Stimulated activated CD8-positive, alpha-beta memory T cell treated with anti-CD3 and anti-CD28 coated beads, Interleukin-7, amount 100 ng/mL, for 1 hour (primary cell): Measurements from ENCODE around the gene UNC5C.

ENCODE experiments used
- DNase-seq, 2 donors: peaks; one replicate each; pipeline ENCODE4 v3.0.0-alpha.2; 2020; ENCODE audit warnings: low read depth in 2 of 2

UNC5C gene

DNA sequence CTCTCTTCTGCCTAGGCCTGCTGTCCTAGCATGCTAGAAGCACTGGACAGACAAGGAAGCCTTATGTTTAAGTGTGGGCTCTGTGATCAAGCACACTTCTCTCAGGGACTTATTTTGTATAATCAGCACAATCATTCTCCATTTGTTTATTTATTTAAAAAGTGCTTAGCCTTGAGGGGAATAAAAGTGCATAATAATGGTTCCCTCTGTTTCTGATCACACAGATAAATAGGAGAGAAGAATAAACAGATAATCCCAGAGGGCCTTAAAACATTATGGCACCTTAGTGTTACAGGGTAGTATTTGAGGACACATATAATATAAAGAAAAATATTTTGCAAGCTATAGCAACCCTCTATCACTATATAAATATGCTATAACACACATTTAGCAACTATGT lies 146.5 kb downstream of the UNC5C start:
- no peak for DNase-seq

DNA sequence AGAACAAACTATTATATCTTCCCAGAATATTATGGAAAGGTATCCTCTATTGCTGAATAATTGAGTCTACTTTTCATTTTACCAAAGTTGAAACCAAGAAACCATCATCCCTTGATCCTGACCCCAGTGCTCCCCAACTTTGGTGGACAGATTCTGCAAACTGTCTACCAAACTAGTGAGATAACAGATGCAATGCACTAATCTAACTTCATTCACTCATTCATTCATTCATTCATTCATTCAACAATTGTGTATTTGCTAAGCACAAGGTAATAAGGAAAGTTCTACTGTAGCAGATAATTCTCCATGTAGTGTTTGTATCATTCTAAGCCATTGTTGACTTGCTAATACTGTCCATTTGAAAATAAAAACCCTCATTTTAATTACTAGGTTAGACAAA lies 150.6 kb downstream of the UNC5C start:
- no peak for DNase-seq

DNA sequence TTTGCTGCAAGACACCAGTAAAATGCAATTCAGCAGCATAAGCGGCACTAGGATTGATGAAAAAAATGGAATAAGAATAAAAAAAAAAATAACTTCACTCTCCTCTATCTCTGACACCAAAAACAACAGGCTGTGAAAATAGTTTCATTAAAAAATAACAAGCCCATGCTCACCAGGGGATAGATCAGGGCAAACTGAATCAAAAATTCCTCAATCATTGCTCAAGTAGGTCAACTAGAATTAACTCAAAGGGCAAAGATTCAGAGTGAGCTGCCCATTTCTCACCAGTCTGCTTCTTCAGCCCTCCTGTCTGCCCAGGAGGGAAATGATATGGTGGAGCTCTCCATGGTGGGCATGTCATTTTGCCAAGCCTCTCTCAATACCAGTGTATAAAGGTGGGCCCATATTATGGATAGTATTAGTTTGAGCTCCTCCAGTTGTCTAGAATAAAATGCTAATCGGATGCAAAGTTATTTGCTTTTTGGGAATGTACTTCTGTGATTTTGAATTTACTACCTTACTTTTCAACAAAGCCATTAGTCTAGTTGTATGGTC lies 153.9 kb downstream of the UNC5C start:
- DNase-seq = no peak

DNA sequence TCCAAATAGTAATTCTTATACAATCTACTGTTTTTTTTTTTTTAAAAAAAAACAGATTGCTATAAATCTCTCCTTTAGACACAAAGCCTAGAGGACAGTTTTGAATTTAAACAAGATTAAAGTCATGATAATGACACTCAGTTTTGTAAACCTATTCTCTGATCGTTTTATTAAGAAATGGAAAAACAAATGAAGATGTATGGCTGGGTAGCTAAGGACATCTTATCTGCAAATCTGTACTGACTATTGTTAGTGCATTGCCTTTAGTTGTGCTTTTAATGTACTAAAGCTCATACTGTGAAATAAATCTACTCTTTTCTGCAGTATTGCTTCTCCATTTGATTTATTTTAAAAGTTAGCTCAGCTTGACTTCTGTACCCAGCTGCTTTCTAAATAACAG lies 155.0 kb downstream of the UNC5C start:
- DNase-seq = no peak

DNA sequence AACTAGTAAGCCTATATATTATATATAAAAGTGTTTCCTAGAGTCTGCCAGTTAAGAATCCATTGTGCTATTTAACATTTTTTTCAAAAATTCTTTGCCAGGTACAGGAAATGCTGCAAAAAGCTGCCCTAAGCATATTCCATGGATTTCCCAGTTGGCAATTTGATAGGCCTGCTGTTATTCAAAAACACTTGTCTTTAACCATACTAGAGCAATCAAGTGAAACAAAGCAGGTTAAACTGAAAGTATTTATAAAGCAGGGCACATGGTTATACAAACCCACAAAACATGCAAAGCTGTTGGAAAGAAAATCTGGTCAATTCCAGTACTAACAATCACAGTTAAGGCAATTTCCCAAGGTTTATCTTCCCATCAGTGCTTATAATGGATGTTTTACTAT lies 159.9 kb downstream of the UNC5C start:
- DNase-seq = no peak

DNA sequence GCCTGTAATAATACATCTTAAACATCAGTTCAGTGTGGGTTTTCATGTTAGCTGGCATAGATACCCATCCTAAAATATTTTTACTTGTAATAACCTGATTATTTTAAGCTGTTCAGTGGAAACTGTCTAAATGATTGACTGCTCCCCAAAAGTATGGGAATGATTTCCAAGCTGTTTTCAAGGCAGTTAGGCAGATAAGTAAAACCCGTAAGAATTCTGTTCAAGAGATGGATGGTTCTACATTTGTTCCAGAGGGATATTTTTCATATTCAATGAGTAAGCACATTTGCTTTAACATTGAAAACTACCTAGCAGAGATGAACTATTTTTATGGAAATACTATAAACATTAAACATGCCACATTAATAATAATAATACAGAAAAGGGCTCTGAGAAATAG lies 161.1 kb downstream of the UNC5C start:
- no peak for DNase-seq

DNA sequence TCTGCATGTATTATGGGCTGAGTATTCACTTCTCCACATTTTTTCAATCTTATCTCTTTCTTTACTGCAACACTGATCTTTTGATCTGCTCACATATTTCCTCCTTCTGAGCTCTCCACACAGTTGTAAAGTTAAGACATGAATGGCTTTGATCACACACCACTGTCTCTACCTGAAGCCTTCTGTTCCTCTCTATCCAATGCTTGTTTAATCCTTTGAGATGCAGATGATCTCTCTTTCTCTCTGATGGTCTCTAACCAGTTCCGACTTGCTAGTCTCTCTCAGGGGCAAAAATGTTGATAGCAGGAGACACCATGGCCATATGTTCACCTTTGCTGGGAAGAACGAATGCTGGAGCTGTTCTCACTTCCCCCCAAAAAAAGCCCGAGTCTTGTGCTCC lies 162.4 kb downstream of the UNC5C start:
- DNase-seq = no peak

DNA sequence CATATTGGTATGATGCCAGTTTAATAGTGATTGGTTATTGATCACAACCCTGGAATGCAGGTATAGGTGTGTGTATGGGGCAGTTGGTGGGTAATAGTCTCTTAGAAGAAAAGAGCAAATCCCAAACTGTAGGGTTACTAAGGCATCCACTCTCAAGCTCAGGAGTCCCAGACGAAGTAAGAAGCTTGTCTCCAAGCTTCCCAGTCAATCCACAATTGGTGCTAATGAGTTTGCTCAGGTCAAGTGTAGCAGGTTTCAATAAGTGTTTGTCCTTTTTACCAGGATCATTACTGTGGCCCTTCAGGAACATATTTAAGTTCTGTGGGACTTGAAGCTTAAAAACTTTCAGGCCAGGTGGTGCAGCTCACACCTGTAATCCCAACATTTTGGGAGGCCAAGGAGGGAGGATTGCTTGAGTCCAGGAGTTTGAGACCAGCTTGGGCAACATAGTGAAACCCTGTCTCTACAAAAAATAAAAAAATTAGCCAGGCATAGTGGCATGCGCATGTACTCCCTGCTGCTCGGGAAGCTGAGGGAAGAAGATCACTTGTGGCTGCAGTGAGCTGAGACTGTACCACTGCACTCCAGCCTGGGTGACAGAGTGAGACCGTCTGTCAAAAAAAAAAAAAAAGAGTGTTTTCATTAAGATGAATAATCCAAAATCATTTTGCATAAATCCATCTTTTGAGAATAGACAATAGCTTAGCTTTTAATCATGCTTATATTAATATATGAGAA lies 166.8 kb downstream of the UNC5C start:
- no peak for DNase-seq

DNA sequence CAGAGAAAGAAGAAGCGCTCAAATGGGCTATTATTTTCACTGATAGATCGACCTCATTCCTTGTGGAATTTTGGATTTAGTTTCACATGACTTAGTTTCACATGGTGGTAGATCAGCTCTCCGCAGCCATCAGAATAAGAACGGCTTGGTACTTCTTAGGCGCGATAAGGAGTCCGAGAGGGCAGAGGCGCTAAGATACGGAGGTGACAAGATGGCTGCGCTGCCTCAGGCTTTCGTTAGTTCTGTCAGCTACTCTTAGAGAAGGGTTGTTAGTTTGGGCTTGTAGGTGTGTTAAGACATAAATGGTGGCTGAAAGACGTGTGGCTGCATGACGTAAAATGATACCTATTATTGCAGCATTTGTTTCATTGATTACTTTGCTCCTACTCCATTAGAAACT lies 169.1 kb downstream of the UNC5C start:
- no peak for DNase-seq

DNA sequence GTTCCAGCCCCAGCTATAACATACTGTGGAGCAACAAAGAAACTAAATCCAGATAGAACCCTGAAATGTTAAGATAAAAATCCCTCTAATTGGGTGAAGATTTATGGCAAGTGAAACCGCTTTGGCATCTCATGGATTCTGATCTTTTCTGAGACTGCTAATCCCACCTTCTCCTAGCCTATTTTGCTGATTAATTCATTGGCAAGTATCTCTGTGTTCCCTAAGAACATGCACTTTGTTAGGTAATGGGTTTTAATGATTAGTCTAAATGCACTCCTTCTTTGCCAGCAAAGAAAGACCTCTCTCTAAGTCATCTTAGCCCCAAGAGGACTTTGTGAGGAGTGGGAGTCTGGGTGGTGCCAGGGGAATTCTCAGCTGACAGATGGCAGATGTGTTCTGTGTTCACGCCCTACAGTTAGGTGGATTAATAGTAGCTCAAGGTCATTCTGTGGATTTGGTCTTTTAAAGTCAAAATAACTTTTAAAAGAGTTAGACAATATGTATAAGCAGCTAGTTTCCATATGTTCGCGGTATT lies 171.3 kb downstream of the UNC5C start:
- no peak for DNase-seq

DNA sequence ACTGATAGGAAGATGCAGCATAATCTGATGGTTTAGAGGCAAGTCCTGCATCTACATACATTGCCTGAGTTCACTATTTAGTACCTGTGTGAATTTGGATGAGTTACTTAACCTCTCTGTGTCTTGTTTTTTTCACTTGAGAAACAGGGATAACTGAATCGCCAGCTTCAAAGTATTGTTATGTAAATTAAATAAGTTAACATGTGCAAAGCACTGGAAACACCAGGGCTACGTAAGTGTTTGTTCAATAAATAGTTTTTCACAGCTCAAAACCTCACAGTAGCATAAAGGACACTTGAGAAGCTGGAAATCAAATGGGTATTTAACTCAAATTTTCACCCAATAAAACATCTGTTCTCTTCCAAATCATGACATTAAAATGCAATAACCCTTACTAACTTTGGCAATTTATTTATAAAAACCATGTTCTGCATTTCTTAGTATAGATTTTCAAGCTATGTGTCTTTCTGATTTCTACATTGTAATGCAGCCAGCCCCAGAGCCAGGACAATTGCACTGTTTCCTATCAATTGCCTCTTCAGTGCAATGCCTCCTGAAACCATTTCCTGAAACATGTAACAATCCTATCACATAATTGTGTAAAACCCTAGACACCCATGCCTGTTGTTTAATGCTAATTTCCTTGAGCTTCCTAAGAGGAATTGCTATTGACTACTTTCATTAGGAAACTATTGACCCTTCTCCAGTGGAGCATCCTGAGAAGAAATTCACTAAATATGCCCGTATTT lies 177.1 kb downstream of the UNC5C start:
- no peak for DNase-seq

DNA sequence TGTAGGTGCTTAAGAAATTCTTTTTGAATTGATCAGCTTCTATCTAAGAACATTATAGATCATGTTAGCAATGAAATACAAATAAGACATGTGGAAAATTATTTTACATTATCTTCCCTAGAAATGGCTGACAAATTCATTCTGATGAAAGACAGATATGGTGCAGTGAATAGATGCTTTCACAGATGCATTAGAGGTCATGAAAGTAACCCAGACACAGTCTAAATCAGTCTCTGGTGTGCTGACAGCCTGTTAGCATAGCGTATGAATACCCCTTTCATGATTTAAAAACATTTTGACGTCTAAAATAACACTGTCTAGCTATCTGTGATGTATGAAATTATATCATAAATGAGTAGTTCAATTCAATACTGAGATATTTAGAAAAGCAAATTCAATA lies 180.9 kb downstream of the UNC5C start:
- no peak for DNase-seq

DNA sequence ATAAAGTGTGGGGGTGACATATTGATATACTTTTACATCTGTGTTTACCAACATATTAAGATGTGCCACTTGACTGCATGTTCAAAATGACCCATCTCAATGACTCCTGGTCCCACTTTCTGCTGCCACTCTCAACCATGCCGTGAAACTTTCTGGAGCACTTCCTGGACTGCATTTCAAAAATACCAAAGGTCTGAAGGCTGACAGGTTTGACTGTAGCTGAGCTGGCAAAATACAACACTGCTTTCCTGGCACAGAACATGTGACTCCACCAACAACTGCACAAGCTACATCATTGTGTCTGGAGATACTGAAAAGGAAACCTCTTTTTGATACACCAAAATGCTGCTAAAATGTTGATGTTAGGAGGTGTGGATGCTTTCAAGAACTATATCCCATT lies 184.8 kb downstream of the UNC5C start:
- DNase-seq = no peak

DNA sequence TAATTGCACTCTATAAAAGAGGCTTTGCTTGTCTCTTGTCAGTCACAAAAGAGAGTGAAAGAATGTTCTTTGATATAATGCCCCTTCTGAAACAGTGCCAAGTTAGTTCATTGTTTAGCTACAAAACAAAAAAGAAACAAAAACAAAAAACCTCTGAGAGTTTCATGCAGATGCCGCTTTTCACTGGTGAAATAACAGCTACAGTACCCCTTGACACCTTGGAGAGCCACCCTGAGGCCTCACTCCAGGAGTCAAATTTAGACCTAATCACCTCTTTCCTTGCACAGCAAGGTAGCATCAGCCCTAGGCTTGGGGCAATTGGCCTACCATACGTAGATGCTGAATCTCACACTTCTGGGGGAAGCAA lies 185.2 kb downstream of the UNC5C start:
- no peak for DNase-seq

DNA sequence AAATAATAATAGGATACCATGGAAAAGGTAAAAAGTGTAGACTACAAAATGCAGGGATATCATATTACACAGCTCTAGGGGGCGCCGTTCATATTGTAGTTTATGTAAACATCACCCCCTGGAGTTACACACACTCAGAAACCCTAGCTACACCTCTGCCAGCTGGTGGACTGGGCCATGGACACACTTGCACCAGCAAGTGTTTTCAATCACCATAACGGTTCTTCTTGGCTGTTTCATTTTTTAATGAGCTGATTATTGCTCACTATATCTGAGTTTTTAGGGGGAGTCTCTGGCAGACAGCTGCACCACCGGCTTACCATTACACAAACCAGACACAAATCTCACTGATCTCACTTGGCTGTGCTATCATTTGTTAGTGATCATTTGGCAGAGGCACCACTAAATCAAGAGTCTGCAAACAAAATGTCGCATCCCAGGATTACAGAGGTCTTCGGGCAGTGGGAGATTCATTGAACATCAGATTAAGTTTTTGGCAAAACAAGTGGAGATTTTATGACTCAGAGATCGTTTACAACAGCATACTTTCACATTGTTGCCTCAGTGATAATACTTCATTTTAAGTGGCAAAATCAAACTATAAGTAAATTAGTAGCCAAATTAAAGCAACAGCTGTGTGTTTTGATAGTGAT lies 185.7 kb downstream of the UNC5C start:
- DNase-seq = no peak

DNA sequence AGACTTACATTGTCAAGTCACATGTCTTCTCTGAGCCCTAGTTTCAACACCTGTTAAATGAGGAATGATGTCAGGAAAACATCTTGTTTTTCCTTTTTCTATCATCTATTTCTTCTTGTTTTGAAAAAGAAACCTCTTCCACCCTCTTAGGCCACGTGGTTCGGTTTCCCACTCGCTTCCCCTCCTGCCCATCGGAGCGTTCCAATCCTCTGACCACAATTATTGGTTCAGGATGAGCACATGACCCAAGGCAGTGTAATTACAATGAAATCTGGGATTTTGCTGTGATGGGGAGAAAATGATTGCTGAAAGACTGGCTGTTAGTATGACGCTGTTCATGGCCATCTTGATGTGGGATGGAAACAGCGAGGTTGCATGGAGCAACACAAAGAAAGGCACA lies 186.7 kb downstream of the UNC5C start:
- no peak for DNase-seq

DNA sequence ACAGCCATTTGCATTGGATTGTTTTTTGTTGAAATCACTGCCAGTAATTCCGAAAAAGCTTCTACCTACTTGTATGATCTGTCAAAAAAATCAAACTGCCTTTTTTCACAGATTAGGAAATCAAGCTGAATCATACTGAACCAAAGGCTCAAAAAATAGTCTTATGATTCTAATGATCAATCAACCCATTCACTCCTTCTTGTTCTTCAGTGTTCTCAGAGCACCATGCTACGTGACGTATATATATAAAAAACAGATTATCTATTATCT lies 187.1 kb downstream of the UNC5C start:
- DNase-seq = no peak

DNA sequence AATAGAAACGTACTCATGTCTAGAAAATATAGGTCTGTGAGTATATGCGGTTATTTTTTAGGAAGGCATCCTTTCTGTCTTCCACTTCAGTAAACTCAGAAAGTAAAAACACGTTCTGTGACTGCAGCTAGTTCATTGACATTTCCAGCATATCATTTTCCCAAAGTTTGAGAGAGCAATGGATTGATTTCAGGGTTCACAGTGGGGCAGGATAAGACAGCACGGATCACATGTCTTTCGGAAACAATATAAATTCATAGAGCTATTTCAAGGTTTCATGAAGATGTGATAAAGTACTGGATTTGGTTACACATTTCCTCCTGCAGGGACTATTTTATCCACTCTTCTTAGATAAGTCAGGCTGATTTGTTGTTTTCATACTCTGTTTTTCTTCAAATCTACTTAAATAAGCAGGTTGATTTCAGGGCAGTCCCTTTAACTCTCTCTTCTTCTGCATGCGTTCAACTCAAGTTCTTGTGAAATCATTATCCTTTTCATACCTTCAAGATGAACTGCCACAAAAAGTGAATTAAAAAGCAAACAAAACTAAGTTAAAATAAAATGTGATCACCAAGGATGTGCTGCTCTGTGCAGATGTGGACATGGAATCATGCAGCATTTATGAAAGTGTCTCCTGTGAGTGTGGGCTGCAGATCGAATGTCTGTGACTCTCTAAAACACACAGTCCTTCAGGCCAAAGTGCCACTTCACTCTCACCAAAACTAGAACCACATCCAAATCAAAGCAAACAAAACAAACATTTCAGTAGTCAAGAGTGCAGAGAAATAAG lies 187.7 kb downstream of the UNC5C start:
- DNase-seq = no peak

DNA sequence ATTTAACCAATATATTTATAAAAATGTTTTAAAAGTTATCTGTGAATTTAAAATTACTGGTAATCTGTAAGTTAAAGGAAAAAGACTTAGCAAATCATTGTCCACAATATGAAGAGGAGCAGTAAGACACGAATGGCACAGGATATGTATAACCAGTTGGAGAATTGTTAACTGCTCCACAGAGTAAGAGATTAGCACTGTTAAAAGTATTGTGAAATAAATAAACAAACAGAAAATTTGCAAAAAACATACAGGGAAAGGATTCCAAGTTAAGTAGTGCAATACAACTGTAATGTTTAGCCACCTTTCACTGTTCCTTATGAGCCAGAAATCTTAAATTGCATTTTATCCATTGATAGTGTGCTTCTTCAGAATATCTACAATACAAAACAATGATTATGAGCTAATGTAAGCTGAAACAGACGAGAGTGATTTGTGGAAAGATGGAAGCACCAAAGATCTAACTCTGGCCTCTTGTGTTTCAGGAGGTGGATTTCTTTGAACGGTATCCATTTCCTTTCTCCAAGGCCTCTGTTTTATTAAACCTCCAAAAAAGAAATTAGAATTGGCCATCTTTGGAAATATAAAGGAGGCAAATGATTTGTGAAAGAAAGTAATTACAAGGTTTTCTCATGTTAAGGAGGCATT lies 188.4 kb downstream of the UNC5C start:
- DNase-seq = no peak

DNA sequence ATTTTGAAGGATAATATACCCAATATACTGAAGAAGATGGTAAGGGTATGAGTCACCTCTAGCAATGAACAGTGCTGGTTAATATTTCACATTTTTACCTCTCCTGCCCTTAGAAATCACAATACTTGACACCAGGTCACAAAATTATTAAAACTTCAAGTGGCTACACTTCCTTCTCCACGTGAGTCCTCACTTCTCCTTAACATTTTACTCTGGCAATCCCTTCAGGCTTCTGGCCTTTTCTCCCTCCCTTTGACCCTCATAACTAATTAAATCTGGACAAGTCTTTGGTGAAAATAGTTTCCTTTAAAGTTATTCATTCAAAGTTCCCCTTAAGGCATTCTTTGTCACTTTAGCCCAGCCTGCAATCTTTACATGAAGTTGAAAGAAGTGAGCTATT lies 190.4 kb downstream of the UNC5C start:
- DNase-seq = no peak

DNA sequence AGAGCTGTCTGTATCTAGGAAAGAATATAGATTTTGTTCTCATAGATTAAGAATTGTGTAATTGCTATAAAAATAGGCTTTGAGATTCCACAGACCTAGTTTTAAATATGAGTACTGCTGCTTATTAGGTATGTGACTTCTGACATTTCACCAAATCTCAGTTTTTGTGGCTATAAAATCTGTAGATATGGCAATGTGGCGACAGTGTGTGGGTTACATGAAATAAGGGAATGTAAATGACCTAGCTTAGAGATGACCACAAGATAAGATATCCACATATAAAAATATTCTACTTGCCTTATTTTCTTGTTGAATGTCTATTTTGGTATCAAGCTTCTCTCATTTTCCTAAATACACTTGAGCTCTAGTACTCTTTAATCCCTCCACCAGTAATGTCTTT lies 193.8 kb downstream of the UNC5C start:
- no peak for DNase-seq

DNA sequence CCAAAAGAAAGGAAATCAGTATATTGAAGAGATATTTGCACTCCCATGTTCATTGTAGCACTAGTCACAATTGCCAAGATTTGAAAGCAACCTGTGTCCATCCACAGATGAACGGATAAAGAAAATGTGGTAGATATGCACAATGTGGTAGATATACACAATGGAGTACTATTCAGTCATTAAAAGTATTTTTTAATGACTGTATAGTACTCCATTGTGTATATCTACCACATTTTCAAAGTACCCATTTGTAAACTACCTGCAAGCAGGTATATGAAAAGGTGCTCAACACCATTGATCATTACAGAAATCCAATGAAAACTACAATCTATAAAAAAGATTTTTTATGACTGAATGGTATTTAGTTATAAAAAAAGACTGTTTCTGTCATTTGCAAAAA lies 200.4 kb downstream of the UNC5C start:
- no peak for DNase-seq
